GM12865 (cell line): ENCODE data around the gene PAX2.
A peak's percentile ranks its signal among the peaks of the same experiment; 100 is the strongest.
"Not testable (repeated sequence)": the region's sequence is repeated elsewhere in the genome, so short reads cannot be mapped to it uniquely, and the experiment has no call there.

Experiments used
- DNase-seq: peaks from one replicate; pipeline ENCODE4 v3.0.0; 2010; ENCODE audit warnings: low read depth
- H3K4me3 ChIP-seq: 2 replicates; pipeline ENCODE4 v1.5.1; 2011; ENCODE audit warnings: mild to moderate bottlenecking, low read depth, low read length, control low read depth
- TF ChIP-seq, protein P1 (sequence below): IDR thresholded peaks from 2 replicates; pipeline ENCODE4 v1.5.1; 2011; ENCODE audit warnings: low read length, control low read depth, low read depth, inconsistent platforms; ENCODE audit not compliant: insufficient read depth; ENCODE audit errors: missing control alignments

PAX2 gene

DNA sequence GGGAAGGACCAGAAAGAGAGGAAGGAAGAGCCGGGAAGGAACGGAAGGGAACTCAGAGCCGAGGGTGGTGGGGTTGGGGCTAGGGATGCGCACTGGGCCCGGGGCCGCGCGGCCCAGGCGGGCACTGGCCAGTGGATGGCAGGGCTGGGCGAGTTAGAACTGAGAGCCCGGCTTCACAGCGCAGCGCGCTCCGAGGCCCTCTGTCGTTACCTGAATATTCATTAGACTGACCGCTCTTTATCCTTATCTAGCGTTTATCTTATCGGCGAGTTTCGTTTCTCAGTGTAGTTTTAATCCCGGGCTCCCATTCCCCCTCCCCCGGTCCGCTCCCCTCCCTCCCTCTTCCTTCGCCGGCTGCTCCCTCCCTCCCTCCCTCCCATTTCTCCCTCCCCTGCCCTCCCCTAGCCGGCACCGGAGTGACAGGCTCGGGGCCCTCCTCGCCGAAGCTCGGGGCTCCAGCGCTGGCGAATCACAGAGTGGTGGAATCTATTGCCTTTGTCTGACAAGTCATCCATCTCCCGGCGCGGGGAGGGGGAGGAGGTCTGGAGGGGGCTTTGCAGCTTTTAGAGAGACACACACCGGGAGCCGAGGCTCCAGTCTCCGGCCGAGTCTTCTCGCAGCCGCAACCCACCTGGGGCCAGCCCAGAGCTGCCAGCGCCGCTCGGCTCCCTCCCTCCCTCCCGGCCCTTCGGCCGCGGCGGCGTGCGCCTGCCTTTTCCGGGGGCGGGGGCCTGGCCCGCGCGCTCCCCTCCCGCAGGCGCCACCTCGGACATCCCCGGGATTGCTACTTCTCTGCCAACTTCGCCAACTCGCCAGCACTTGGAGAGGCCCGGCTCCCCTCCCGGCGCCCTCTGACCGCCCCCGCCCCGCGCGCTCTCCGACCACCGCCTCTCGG is at the start of gene PAX2:
TSS of gene PAX2 (plus strand) at position 596 of the 895 bp plus-strand sequence. CDS start 679 bp downstream, outside the sequence.
- H3K4me3 ChIP-seq = no peak within 1 kb of the TSS
- no peak for DNase-seq
- TF ChIP-seq, protein P1, sequence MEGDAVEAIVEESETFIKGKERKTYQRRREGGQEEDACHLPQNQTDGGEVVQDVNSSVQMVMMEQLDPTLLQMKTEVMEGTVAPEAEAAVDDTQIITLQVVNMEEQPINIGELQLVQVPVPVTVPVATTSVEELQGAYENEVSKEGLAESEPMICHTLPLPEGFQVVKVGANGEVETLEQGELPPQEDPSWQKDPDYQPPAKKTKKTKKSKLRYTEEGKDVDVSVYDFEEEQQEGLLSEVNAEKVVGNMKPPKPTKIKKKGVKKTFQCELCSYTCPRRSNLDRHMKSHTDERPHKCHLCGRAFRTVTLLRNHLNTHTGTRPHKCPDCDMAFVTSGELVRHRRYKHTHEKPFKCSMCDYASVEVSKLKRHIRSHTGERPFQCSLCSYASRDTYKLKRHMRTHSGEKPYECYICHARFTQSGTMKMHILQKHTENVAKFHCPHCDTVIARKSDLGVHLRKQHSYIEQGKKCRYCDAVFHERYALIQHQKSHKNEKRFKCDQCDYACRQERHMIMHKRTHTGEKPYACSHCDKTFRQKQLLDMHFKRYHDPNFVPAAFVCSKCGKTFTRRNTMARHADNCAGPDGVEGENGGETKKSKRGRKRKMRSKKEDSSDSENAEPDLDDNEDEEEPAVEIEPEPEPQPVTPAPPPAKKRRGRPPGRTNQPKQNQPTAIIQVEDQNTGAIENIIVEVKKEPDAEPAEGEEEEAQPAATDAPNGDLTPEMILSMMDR = no peak

DNA sequence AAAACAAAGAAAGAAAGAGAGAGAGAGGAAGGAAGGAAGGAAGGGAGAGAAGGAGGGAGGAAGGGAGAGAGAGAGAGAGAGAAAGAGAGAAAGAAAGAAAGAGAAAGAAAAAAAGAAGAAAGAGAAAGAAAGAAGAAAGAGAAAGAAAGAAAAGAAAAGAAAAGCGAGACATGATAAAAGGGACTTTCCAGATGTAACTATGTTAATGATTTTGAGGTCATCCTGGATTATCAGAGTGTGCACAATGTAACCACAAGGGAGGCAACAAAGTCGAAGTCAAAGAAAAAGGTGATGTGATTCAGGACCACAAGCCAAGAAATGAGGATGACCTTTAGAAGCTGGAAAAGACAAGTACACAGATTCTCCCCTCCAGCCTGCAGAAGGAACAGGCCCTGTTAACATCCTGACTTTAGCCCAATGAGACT is 48.9 kb upstream of the PAX2 start:
- peak; percentile 56 for DNase-seq
- TF ChIP-seq, protein P1 = no peak
- H3K4me3 ChIP-seq = no peak overlapping the region

DNA sequence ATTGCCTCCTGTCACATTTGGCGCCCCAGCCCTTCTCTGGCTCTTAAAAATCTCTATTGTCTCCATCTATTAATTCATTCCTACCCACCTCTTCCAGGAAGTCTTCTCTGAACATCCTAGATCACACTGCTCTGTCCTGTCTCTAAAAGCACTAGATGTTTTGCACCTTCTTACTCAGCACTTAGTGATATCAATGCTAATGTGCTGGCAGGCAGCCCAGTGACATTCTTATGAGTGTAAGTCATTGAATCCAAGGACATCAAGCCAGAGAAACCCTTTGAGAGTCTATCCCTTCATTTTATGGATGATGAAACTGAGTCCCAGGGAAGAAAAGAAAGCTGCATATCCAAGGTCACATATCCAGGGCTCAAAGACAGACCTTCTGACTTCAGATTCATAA is 48.3 kb upstream of the PAX2 start:
- no peak overlapping the region for H3K4me3 ChIP-seq
- TF ChIP-seq, protein P1 = no peak
- DNase-seq = peak; percentile 18

DNA sequence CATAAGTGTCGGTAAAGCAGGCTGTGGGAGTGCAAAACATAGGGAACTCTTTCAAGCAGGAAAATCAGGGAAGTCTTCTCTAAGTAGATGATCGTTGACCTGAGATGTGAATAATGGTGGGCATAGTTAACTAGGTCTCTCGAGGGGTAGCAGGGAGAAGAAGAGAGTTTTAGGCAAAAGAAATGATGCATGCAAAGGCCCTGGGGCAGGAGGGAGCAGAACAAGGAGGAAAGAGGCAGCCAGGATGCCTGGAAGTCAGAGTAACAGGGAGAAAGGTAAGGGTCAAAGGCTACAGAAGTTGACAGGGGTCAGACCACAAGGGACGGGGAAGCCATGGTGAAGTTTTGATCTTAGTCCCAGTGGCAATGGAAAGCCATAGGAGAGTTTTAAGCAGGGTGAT is 47.8 kb upstream of the PAX2 start:
- no peak overlapping the region for H3K4me3 ChIP-seq
- no peak for DNase-seq
- TF ChIP-seq, protein P1 = no peak

DNA sequence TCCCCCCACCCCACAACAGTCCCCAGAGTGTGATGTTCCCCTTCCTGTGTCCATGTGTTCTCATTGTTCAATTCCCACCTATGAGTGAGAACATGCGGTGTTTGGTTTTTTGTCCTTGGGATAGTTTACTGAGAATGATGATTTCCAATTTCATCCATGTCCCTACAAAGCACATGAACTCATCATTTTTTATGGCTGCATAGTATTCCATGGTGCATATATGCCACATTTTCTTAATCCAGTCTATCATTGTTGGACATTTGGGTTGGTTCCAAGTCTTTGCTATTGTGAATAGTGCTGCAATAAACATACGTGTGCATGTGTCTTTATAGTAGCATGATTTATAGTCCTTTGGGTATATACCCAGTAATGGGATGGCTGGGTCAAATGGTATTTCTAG is 43.7 kb upstream of the PAX2 start:
- not testable (repeated sequence) for DNase-seq, H3K4me3 ChIP-seq

DNA sequence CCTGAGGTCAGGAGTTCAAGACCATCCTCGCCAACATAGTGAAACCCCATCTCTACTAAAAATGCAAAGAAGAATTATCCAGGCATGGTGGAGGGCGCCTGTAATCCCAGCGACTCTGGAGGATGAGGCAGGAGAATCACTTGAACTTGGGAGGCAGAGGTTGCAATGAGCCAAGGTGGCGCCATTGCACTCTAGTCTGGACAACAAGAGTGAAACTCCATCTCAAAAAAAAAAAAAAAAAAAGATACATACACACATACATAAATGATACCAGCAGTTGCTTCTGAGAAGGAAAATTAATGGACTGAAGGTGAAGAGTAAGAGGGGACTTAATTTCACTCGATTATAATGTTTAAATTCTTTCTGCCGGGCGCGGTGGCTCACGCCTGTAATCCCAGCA is 40.2 kb upstream of the PAX2 start:
- H3K4me3 ChIP-seq = no peak overlapping the region
- no peak for DNase-seq
- TF ChIP-seq, protein P1 = no peak

DNA sequence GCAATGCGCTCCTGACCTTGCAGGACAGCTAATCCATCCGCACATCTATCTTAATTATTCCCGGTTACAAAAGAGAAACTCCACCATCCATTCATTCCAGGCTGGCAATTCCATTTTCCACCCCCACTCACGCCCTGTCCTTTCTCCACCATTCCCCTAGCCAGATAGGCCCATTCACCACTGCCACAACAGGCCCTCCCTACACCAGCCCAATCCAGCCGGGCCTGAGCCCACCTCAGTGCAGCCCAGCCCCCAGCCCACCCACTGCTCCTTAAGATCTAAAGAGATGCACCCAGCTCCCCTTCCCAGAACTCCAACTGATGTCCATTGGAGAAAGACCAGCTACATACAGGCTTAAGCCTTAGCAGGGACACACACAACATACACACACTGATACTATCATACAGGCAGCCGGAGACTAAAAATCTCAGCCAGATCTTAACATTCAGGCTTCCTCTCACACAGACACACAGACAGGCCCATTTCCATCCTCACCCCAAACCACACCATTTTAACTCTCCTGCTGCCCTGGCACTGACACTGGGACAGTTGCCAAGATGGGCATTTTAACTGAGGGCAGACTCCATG is 38.0 kb upstream of the PAX2 start:
- TF ChIP-seq, protein P1 = no peak
- DNase-seq = no peak
- H3K4me3 ChIP-seq = no peak overlapping the region
